Measurements from ENCODE around the gene PSMB5. TPM values are rescaled to one million over a fixed set of nuclear protein-coding genes. Genes with fewer than 3 reads are reported as not detected.

The PSMB5 gene
- total RNA-seq, 1 experiment from 2014 or later = 219 TPM

Other genes with a start within 250 kb of the PSMB5 start
- gene SLC7A7, start 219.5 kb downstream of the PSMB5 start, total RNA-seq (2014; rRNA removed; shearing (Covaris generic)) = 0.74 TPM in 1 of 2 replicates, not detected in the other
- gene MRPL52, start 205.0 kb downstream of the PSMB5 start, total RNA-seq (2014; rRNA removed; shearing (Covaris generic)) = 72.1 and 163 TPM in 2 replicates
- 82.4 and 92.9 TPM in 2 replicates for gene MMP14, start 198.3 kb downstream of the PSMB5 start, total RNA-seq (2014; rRNA removed; shearing (Covaris generic))
- gene LRP10, start 163.2 kb downstream of the PSMB5 start, total RNA-seq (2014; rRNA removed; shearing (Covaris generic)) = 28.7 and 38.7 TPM in 2 replicates
- not detected in 2 replicates for gene REM2, start 151.7 kb downstream of the PSMB5 start, total RNA-seq (2014; rRNA removed; shearing (Covaris generic))
- 56.8 and 64.1 TPM in 2 replicates for gene RBM23, start 115.8 kb downstream of the PSMB5 start, total RNA-seq (2014; rRNA removed; shearing (Covaris generic))
- 38.6 and 181 TPM in 2 replicates for gene PRMT5, start 105.5 kb downstream of the PSMB5 start, total RNA-seq (2014; rRNA removed; shearing (Covaris generic))
- 39.8 and 46.9 TPM in 2 replicates for gene HAUS4, start 77.8 kb downstream of the PSMB5 start, total RNA-seq (2014; rRNA removed; shearing (Covaris generic))
- 47.5 and 65.5 TPM in 2 replicates for gene AJUBA, start 52.3 kb downstream of the PSMB5 start, total RNA-seq (2014; rRNA removed; shearing (Covaris generic))
- gene C14orf93, start 24.8 kb downstream of the PSMB5 start, total RNA-seq (2014; rRNA removed; shearing (Covaris generic)) = 6.9 and 8.1 TPM in 2 replicates
- gene PSMB11, start 7.3 kb upstream of the PSMB5 start, total RNA-seq (2014; rRNA removed; shearing (Covaris generic)) = not detected in 2 replicates
- gene CDH24, start 22.6 kb upstream of the PSMB5 start, total RNA-seq (2014; rRNA removed; shearing (Covaris generic)) = 2.8 and 4.0 TPM in 2 replicates
- gene ACIN1, start 60.2 kb upstream of the PSMB5 start, total RNA-seq (2014; rRNA removed; shearing (Covaris generic)) = 53.6 and 58.8 TPM in 2 replicates
- gene C14orf119, start 60.6 kb upstream of the PSMB5 start, total RNA-seq (2014; rRNA removed; shearing (Covaris generic)) = 23.0 and 34.5 TPM in 2 replicates
- gene CIROP, start 70.1 kb upstream of the PSMB5 start, total RNA-seq (2014; rRNA removed; shearing (Covaris generic)) = not detected in 2 replicates
- 0.96 TPM in 1 of 2 replicates, not detected in the other for gene CEBPE, start 84.4 kb upstream of the PSMB5 start, total RNA-seq (2014; rRNA removed; shearing (Covaris generic))
- 1.5 and 2.5 TPM in 2 replicates for gene SLC7A8, start 148.8 kb upstream of the PSMB5 start, total RNA-seq (2014; rRNA removed; shearing (Covaris generic))
- gene RNF212B, start 203.0 kb upstream of the PSMB5 start, total RNA-seq (2014; rRNA removed; shearing (Covaris generic)) = not detected in 2 replicates

All from A172 (cell line).